ENCODE results near the gene KRT83. TPM values are rescaled to one million over a fixed set of nuclear protein-coding genes. Genes with fewer than 3 reads are reported as not detected.

The KRT83 gene
- polyA plus RNA-seq, 1 of the 3 experiments (the other 2 are of a cell fraction) = 0.03 TPM

DNA sequence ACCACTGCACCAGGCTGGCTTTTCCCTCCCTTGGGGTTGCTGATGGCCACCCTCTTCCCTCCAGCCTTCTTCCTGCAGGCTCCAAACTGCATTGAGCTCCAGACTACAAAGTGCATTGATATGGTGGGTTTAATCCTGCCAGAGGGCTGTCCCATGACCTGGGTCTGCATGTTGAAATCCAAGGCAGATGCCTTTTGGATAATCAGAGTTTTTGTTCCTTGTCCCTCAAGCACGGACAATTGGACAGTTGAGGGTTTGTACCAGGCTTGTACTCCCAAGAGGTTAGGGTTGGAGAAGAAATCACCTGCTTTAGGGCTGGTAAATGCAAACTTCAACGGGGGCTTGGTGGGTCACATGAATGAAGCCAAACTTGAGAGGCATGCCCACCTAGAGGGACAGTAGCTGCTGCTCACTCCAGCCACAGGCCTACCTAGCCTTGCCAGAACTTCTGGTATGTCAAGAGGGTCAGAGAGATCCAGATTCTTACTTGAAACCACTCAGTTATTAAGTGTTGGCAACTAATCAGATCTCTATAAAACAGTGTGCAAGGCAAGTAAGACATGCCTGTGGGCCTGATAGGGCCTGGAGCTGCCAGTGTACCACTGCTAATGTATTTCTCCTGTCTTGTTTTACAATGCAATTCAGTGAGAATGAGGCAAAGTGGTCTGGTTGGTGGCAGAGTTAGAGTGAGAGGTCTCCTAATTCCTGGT, 21.7 kb upstream of the KRT83 start:
- 24% methylated on average over 2 of the region's 2 CpGs for WGBS (ENCODE audit: low lambda C conversion rate)
- no peaks in the 10 kb centered on the region for H4K20me1 ChIP-seq (ENCODE audit: insufficient read depth)
- TF ChIP-seq MEF2A (IDR thresholded peaks at IDR 0.05; ENCODE audit: borderline replicate concordance, low read depth) (no peak), RXRA (IDR thresholded peaks at IDR 0.05; ENCODE audit: borderline replicate concordance, low read depth) (no peak), NRF1 (IDR thresholded peaks at IDR 0.05; ENCODE audit: low read depth, low read length) (no peak), FOXM1 (IDR thresholded peaks at IDR 0.05; ENCODE audit: low read depth) (no peak), NFIC (IDR thresholded peaks at IDR 0.05; ENCODE audit: borderline replicate concordance) (no peak), EZH2phosphoT487 (IDR thresholded peaks at IDR 0.05; ENCODE audit: borderline replicate concordance, low read depth) (no peak), RCOR1 (IDR thresholded peaks at IDR 0.05; ENCODE audit: low read length) (no peak), MXI1 (IDR thresholded peaks at IDR 0.05; ENCODE audit: low read depth, low read length) (no peak), TEAD4 (IDR thresholded peaks at IDR 0.05; ENCODE audit: borderline replicate concordance, insufficient read depth) (no peak), TCF12 (IDR thresholded peaks at IDR 0.05) (no peak), GATA2 (CRISPR knock-in tag; IDR thresholded peaks at IDR 0.05) (no peak), GABPA (IDR thresholded peaks at IDR 0.05; ENCODE audit: low read depth) (no peak)
- TF ChIP-seq, protein P1, sequence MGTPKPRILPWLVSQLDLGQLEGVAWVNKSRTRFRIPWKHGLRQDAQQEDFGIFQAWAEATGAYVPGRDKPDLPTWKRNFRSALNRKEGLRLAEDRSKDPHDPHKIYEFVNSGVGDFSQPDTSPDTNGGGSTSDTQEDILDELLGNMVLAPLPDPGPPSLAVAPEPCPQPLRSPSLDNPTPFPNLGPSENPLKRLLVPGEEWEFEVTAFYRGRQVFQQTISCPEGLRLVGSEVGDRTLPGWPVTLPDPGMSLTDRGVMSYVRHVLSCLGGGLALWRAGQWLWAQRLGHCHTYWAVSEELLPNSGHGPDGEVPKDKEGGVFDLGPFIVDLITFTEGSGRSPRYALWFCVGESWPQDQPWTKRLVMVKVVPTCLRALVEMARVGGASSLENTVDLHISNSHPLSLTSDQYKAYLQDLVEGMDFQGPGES (IDR thresholded peaks at IDR 0.05; ENCODE audit: low read depth, low read length) = no peak
- TF ChIP-seq, protein P2, sequence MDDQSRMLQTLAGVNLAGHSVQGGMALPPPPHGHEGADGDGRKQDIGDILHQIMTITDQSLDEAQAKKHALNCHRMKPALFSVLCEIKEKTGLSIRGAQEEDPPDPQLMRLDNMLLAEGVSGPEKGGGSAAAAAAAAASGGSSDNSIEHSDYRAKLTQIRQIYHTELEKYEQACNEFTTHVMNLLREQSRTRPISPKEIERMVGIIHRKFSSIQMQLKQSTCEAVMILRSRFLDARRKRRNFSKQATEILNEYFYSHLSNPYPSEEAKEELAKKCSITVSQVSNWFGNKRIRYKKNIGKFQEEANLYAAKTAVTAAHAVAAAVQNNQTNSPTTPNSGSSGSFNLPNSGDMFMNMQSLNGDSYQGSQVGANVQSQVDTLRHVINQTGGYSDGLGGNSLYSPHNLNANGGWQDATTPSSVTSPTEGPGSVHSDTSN (IDR thresholded peaks at IDR 0.05) = no peak
- TF ChIP-seq, protein P3, sequence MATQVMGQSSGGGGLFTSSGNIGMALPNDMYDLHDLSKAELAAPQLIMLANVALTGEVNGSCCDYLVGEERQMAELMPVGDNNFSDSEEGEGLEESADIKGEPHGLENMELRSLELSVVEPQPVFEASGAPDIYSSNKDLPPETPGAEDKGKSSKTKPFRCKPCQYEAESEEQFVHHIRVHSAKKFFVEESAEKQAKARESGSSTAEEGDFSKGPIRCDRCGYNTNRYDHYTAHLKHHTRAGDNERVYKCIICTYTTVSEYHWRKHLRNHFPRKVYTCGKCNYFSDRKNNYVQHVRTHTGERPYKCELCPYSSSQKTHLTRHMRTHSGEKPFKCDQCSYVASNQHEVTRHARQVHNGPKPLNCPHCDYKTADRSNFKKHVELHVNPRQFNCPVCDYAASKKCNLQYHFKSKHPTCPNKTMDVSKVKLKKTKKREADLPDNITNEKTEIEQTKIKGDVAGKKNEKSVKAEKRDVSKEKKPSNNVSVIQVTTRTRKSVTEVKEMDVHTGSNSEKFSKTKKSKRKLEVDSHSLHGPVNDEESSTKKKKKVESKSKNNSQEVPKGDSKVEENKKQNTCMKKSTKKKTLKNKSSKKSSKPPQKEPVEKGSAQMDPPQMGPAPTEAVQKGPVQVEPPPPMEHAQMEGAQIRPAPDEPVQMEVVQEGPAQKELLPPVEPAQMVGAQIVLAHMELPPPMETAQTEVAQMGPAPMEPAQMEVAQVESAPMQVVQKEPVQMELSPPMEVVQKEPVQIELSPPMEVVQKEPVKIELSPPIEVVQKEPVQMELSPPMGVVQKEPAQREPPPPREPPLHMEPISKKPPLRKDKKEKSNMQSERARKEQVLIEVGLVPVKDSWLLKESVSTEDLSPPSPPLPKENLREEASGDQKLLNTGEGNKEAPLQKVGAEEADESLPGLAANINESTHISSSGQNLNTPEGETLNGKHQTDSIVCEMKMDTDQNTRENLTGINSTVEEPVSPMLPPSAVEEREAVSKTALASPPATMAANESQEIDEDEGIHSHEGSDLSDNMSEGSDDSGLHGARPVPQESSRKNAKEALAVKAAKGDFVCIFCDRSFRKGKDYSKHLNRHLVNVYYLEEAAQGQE (IDR thresholded peaks at IDR 0.05; ENCODE audit: low read depth, low read length) = no peak
- H3K27ac ChIP-seq (ENCODE audit: low read depth in 2 of 2, low read length in 1 of 2) = no peak overlapping the region
- H3K4me3 ChIP-seq (ENCODE audit: low read depth in 2 of 2, low read length in 1 of 2) = no peak overlapping the region
- H3F3A ChIP-seq (replicated peaks; ENCODE audit: insufficient read depth) = no peaks in the 10 kb centered on the region
- no peaks in the 10 kb centered on the region for H3K9me3 ChIP-seq
- DNase-seq = no peak
- no peak overlapping the region for H3K9ac ChIP-seq
- no peaks in the 10 kb centered on the region for H3K9me2 ChIP-seq
- H3K27me3 ChIP-seq (ENCODE audit: insufficient read depth) = peaks cover 32% of the 10 kb centered on the region
- no peak overlapping the region for H2AFZ ChIP-seq (ENCODE audit: low read depth)
- ChIA-PET CTCF (interaction anchor here (0.9 to 4.4 kb wide), 5 partner anchors 15 to 186 kb away, joined by 3 to 19 read pairs (median 7); no protein-coding TSS in a partner anchor), POLR2A (no interaction called here)
- H3K79me2 ChIP-seq (ENCODE audit: insufficient read depth) = no peaks in the 10 kb centered on the region
- no peaks in the 10 kb centered on the region for H3K4me1 ChIP-seq (ENCODE audit: control insufficient read depth in 1 of 2, insufficient read depth in 2 of 2, low read depth in 1 of 2, low read length in 1 of 2)
- no peaks in the 10 kb centered on the region for H3K36me3 ChIP-seq (replicated peaks in 1 of 2; ENCODE audit: control insufficient read depth in 1 of 2, insufficient read depth in 2 of 2, low read length in 1 of 2)
- H3K4me2 ChIP-seq = no peak overlapping the region

Measured in SK-N-SH (cell line).